GM19025 (cell line): ENCODE measurements around the gene NLK.

Experiments
- ATAC-seq: cut with Tn5 transposase; IDR thresholded peaks from one replicate; pipeline ENCODE4 v1.9.1; 2021; ENCODE audit warnings: mild to moderate bottlenecking, low read depth, moderate library complexity; ENCODE audit not compliant: unreplicated experiment

The NLK gene

GRCh38 chr17:28038802-28039201, 3.7 kb upstream of the NLK start:
- no peak for ATAC-seq

DNA sequence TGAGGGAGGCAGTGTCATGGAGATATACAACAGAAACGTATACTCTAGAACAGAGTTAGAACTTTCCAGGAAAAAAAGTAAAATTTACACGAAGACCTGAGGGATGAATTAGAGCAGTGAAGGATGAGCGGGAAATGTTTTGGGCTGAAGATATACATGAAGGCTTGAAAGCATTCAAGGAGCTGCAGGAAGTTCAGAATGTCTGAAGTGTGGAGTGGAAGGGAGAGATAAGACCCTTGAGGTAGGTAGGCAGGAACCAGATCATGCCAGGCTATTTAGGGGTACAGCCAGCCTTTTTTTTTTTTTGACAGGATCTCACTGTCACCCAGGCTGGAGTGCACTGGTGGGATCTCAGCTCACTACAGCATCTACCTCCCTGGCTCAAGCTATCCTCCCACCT, 3.2 kb upstream of the NLK start:
- ATAC-seq: no peak

DNA sequence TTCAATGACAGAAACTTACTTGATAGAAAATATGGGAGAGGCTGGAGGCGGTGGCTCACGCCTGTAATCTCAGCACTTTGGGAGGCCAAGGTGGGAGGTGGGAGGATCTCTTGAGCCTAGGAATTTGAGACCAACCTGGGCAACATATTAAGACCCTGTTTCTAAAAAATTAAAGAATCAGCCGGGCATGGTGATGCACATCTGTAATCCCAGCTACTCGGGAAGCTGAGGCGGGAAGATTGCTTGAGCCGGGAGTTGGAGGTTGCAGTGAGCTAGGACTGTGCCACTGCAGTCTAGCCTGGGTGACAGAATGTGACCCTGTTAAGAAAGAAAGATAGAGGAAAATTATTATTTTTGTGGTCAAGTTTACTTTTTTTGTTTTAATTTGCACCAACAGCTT, 2.1 kb upstream of the NLK start:
- no peak for ATAC-seq

DNA sequence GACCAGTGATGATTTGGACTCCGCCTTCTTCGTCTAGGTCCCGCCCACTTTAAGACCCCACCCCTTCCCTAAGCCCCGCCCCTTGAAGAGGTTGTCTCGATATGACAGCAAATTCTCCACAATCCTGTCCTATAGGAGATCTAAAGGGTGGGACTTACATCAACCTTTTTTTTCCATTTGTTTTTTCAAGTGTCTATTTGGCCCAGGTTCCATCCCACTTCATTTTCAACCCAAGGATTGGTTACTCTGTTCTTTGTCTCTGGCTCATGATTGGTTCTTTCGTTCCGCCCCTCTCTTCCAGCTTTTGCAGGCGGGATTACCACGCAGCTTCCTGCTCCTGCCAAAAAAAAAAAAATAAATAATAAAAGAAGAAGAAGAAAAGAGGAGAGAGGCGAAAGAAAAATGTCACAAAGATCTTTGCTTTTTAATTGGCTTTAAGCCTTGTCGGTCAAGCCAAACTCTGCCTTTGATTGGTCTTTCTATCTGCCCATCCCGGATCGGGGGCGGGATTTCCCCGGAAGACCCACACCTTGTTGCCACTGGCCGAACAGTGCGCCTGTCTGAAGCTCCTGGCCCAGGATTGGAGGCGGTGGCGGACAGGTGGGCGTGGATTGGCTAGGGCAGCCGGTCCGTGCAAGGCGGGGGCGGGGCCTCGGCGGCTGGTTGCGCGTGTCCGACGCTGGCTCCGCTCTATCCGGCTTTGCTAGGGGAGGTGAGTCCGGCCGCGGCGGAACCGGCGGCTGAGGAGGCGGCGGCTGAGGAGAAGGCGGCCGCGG, 1.2 kb upstream of the NLK start:
- ATAC-seq: peak; percentile 92

- ATAC-seq: peak; percentile 11
Observed at GRCh38 chr17:28041844-28042656, 427 bp upstream of the NLK start.

DNA sequence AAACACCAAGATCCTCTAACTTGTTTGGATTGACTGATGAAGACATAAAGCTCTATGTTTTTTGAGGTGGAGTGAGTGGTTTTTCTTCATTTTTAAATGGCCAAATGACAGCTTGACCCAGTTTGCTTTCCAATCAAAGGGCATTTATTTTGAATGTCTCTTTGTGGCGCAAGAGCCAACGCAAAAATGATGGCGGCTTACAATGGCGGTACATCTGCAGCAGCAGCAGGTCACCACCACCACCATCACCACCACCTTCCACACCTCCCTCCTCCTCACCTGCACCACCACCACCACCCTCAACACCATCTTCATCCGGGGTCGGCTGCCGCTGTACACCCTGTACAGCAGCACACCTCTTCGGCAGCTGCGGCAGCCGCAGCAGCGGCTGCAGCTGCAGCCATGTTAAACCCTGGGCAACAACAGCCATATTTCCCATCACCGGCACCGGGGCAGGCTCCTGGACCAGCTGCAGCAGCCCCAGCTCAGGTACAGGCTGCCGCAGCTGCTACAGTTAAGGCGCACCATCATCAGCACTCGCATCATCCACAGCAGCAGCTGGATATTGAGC, 329 bp downstream of the NLK start:
- no peak for ATAC-seq

GRCh38 chr17:28043296-28043695, 819 bp downstream of the NLK start:
- no peak for ATAC-seq

DNA sequence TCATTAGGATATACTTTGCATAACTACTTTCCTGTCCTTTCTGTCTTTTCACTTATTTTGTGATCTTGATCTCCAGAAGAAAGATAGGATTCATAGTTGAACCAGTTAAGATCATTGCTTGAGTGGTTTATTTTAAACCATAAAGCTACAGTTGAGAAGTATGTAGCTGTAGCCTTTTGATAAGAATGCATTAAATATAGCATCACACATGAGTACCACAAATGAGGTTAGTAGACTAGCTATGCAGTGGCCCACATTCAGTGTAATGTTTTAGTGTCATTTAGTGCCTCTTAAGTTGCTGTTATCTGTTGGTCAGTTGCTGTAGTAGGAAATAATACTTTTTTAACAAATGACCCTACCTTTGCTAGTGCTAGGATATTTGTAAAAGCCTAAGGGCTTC, 1.3 kb downstream of the NLK start:
- no peak for ATAC-seq

DNA sequence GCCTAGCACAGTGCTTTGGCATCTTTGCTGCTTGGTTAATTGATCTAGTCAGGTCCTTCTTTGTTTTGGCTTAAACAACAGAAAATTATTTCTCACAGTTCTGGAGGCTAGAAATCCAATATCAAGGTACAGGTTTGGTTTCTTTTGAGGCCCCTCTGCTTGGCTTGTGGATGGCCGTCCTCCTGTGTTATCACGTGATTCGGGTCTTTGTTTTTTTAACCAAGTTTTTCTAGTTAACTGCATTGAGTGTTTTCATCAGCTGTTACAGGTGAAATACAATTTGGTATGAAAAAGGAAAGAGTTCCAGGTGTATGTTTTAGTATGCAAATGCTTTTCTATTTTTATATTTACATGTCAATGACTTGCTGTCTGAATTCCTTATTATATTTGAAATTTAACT, 2.8 kb downstream of the NLK start:
- ATAC-seq: no peak

- no peak for ATAC-seq
Observed at GRCh38 chr17:28046034-28046825, 3.8 kb downstream of the NLK start.

DNA sequence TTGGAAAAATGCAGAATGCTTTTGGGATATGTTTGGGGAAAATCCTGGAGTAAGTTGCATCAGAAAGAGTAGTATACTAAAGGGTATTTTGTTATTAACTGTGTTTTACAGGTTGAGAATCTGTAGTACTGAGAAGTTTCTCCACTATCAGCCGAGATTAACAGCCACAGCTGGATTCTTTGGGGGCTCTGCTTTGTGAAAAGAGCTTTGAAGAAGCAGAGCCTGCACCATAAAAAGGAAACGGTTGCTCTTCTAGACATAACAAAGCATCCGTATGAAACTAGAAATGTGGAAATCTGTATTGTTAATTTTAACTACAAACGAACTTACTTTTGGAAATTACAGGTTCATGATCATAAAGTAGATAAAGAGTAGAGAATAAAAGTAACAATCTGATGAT, 5.3 kb downstream of the NLK start:
- ATAC-seq: no peak

DNA sequence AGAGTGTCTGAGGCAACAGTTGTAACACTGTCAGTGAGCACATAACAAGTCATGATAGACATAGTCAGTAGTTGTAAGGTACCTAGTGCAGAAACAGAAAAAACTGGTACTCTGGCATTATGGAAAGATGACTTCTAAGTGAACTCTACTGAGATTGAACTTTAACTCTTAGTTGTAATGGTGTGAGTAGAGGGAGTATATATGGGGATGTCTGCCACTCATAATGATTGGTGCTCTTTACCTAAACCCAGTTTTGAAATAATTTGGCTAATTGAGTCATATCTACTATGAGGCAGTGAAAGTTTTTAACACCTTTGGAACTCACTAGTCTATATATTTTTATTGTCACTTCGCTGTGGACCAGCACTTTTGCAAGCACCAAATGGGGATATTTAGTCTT, 6.6 kb downstream of the NLK start:
- ATAC-seq: no peak

DNA sequence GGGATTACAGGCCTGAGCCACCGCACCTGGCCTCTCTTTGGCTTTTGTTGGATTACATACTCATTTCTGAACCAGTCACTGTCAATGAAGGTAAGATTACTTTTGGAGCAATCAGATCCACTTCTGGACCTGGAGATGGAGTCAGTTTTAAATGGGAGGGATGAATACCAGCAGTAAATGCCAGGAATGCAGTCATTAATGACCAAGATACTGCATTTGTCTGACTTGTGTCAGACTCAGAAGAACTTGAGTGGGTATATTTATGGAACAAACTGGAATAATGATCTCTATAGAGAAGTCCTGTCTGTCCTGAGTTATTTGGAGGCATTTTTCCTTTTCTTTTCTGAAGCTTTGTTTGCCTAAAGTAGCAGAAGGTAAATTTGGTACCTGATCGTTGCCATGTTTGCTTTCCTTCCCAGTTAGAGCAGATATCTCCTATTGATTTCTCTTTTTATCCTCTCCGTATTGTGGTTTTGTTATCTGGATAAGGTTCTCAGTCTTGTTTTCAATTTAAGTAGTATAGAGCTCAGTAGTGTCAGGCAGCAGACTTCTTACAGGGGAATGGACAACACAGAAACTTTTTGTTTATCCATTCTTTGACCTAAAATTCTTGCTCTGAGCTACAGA, 10.7 kb downstream of the NLK start:
- no peak for ATAC-seq

GRCh38 chr17:28053725-28054124, 11.2 kb downstream of the NLK start:
- no peak for ATAC-seq

DNA sequence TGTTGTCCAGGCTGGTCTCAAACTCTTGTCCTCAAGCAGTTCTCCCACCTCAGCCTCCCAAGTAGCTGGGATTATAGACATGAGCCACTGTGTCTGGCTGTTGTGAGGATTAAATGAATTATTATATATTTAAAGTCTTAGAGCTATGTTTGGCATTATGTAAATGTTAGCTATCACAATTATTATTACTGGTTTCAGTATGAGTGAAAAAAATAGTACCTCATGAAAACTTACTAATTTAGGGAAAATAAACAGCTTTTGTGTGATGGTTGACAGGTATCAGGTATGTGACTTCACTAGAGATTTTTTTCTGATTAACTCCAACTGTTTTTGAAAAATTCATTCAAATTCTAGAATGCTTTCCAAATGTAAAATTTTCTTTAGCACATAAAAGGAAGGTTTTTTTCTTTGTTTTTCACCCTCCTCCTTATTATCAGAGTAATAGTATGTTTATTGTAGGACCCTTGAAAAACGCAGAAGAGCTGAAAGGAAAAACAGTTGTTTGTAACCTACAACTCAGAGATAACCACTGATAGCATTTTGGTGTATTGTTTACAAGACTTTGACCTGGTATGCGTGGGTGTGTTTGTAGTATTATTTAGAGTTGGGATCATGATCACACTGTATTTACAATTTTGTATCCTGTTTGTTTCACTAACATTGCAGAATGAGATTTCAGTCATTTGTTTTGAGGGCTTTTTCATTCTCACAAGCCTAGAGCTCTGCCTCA, 13.2 kb downstream of the NLK start:
- ATAC-seq: no peak

- ATAC-seq: no peak
Observed at GRCh38 chr17:28056276-28056620, 13.8 kb downstream of the NLK start.

DNA sequence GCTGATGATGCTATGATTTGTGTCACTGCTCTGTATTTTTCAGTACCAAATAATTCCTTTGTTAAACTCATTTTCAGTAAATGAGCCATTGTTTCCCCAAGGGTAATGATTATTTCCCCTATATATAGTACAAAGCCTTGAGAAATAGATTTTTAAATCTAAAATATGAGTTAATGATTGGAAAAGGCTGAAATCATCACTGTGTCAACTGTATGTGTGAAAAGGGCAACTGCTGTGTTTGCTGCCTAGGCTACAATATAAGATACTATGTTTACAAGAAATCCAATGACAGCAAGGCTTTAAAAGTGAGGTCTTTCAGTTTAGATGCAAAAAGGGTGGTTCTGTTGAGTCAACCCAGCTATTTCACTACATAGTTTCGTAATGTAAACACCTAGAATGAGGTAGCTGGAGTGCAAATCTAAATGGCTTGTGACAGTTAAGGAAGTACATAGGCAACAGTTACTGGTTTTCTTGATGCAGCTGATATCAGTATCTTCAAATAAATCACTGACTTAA, 15.3 kb downstream of the NLK start:
- ATAC-seq: peak; percentile 77

DNA sequence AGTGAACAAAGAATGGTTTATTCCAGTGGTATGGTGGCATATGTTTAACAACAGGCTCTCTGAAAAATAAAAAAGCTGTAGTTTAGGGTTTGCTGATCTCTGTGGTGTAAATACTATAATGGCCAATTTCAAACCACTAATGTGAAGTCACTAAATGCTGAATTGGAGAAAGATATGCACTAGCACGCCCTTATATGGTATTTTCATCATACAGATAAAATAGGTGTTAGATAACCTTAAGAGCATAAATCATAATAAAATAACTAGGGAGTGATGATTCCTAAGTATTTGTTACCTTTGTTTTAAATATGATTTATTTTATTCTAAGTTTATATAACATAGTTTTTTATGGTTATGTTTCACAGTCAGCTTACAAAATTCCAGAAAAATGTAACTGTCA, 17.2 kb downstream of the NLK start:
- no peak for ATAC-seq

GRCh38 chr17:28065706-28066105, 23.2 kb downstream of the NLK start:
- no peak for ATAC-seq

- ATAC-seq: no peak
Observed at GRCh38 chr17:28069061-28069460, 26.6 kb downstream of the NLK start.
